IMR-90 (cell line): ENCODE measurements around the gene UTP18. TPM values are rescaled to one million over a fixed set of nuclear protein-coding genes. Genes with fewer than 3 reads are reported as not detected.
"Not testable (repeated sequence)": the region's sequence is repeated elsewhere in the genome, so short reads cannot be mapped to it uniquely, and the experiment has no call there.

ENCODE experiments used
- ATAC-seq: fragments of 200-7000 bp; cut with Tn5 transposase; 2 replicates; pipeline ENCODE4 v1.9.1; 2020; ENCODE audit warnings: low read depth, mild to moderate bottlenecking, moderate library complexity
- BruUV-seq: library from RNA; stranded (reverse); fragments of 400-500 nt; replicated peaks from 2 replicates; lab custom pipeline; 2021; lab: Mats Ljungman, UMichigan
- CTCF ChIA-PET: fragments of 300-600 bp; formaldehyde crosslinking; extraction: SDS; loops from one replicate; lab custom pipeline; 2021; ENCODE audit warnings: antibody characterized with exemption; lab: Yijun Ruan, JAX
- POLR2A ChIA-PET: fragments of 300-600 bp; sonication (Branson Sonifier 250); formaldehyde crosslinking; loops from one replicate; lab custom pipeline; 2022; ENCODE audit warnings: antibody characterized with exemption; ENCODE audit not compliant: unreplicated experiment; lab: Charles Lee
- DNase-seq: peaks from one replicate; pipeline ENCODE4 v3.0.0; 2013
- H2AFZ ChIP-seq: replicated peaks from 2 replicates; pipeline ENCODE3; 2013; ENCODE audit warnings: low read length, mild to moderate bottlenecking; ENCODE audit not compliant: poor library complexity
- H2AK5ac ChIP-seq: 2 replicates; pipeline ENCODE4 v1.6.1; 2013; ENCODE audit warnings: low read depth, low read length, inconsistent platforms
- H2AK9ac ChIP-seq: replicated peaks from 2 replicates; pipeline ENCODE3; 2013; ENCODE audit warnings: mild to moderate bottlenecking, low read depth, low read length, moderate library complexity; ENCODE audit not compliant: poor library complexity
- H2BK120ac ChIP-seq: 2 replicates; pipeline ENCODE4 v1.6.1; 2013; ENCODE audit warnings: low read depth, low read length, inconsistent platforms
- H2BK15ac ChIP-seq: 3 replicates; pipeline ENCODE4 v1.6.1; 2013; ENCODE audit warnings: low read depth, low read length, inconsistent platforms
- H2BK20ac ChIP-seq: 2 replicates; pipeline ENCODE4 v1.6.1; 2013; ENCODE audit warnings: low read depth, mild to moderate bottlenecking, inconsistent platforms, low read length, moderate library complexity
- H2BK5ac ChIP-seq: 2 replicates; pipeline ENCODE4 v1.6.1; 2013; ENCODE audit warnings: mild to moderate bottlenecking, low read depth, low read length, inconsistent platforms; ENCODE audit not compliant: poor library complexity, severe bottlenecking
- H3K14ac ChIP-seq: replicated peaks from 2 replicates; pipeline ENCODE4 v1.6.1; 2013; ENCODE audit warnings: low read depth, low read length, inconsistent platforms
- H3K18ac ChIP-seq: 2 replicates; pipeline ENCODE4 v1.6.1; 2013; ENCODE audit warnings: low read depth, low read length, control low read depth
- H3K23ac ChIP-seq: 2 replicates; pipeline ENCODE4 v1.6.1; 2013; ENCODE audit warnings: low read depth, low read length, inconsistent platforms
- H3K27ac ChIP-seq: 2 replicates; pipeline ENCODE4 v1.5.1; 2013; ENCODE audit warnings: mild to moderate bottlenecking, control low read depth, low read length; ENCODE audit not compliant: insufficient read depth
- H3K27me3 ChIP-seq: 2 replicates; pipeline ENCODE4 v1.6.1; 2013; ENCODE audit warnings: low read length; ENCODE audit not compliant: control insufficient read depth, insufficient read depth
- H3K36me3 ChIP-seq: 2 replicates; pipeline ENCODE4 v1.6.1; 2013; ENCODE audit warnings: low read length, mixed read lengths; ENCODE audit not compliant: control insufficient read depth, insufficient read depth
- H3K4ac ChIP-seq: 2 replicates; pipeline ENCODE4 v1.6.1; 2013; ENCODE audit warnings: low read depth, low read length, inconsistent platforms
- H3K4me1 ChIP-seq: 2 replicates; pipeline ENCODE4 v1.6.1; 2013; ENCODE audit warnings: low read length, mixed read lengths; ENCODE audit not compliant: control insufficient read depth, insufficient read depth
- H3K4me2 ChIP-seq: 2 replicates; pipeline ENCODE4 v1.6.1; 2013; ENCODE audit warnings: low read depth, mild to moderate bottlenecking, control low read depth, low read length, moderate library complexity
- H3K4me3 ChIP-seq: 2 replicates; pipeline ENCODE4 v1.5.1; 2013; ENCODE audit warnings: low read depth, mild to moderate bottlenecking, control low read depth, low read length, moderate library complexity; ENCODE audit not compliant: insufficient read depth
- H3K56ac ChIP-seq: 2 replicates; pipeline ENCODE4 v1.6.1; 2013; ENCODE audit warnings: low read length, inconsistent platforms; ENCODE audit not compliant: insufficient read depth; ENCODE audit errors: extremely low read depth
- H3K79me1 ChIP-seq, 2 experiments: 2 replicates each; pipeline ENCODE4 v1.6.1; 2013; ENCODE audit warnings: low read length in 2 of 2, inconsistent platforms in 1 of 2, low read depth in 1 of 2
- H3K9ac ChIP-seq: 2 replicates; pipeline ENCODE4 v1.6.1; 2013; ENCODE audit warnings: low read depth, low read length, control low read depth
- H3K9me1 ChIP-seq: 2 replicates; pipeline ENCODE4 v1.6.1; 2013; ENCODE audit warnings: low read length, inconsistent platforms; ENCODE audit not compliant: insufficient read depth
- H3K9me3 ChIP-seq: 2 replicates; pipeline ENCODE4 v1.6.1; 2013; ENCODE audit warnings: low read length; ENCODE audit not compliant: control insufficient read depth, insufficient read depth
- H4K20me1 ChIP-seq: 2 replicates; pipeline ENCODE4 v1.6.1; 2013; ENCODE audit warnings: low read length, inconsistent platforms; ENCODE audit not compliant: insufficient read depth
- H4K5ac ChIP-seq: 2 replicates; pipeline ENCODE4 v1.6.1; 2013; ENCODE audit warnings: mild to moderate bottlenecking, low read depth, low read length, control low read depth
- H4K8ac ChIP-seq, 2 experiments: 2 replicates each; pipeline ENCODE4 v1.6.1; 2013; ENCODE audit warnings: low read depth in 2 of 2, low read length in 2 of 2, control low read depth in 1 of 2, inconsistent platforms in 1 of 2
- H4K91ac ChIP-seq: 2 replicates; pipeline ENCODE4 v1.6.1; 2013; ENCODE audit warnings: low read depth, low read length, inconsistent platforms; ENCODE audit not compliant: insufficient read depth
- WGBS, 2 experiments: methylation state at CpG; one replicate each; pipeline versions ENCODE4 v1.1.5 to v1.1.7; 2013; ENCODE audit warnings: missing lambda C conversion rate in 2 of 2; ENCODE audit not compliant: insufficient read length in 1 of 2; ENCODE audit errors: extremely low coverage in 2 of 2; 5-methylcytosine and 5-hydroxymethylcytosine counted together
- dilution Hi-C: fragments of 300-500 bp; cut with HindIII; formaldehyde crosslinking; loops from one replicate; pipeline ENCODE4 v1.14.3; 2018; ENCODE audit warnings: low sequenced_read_pairs; ENCODE audit not compliant: unreplicated experiment
- in situ Hi-C: fragments of 300-500 bp; cut with MboI; formaldehyde crosslinking; loops from 3 replicates; pipeline ENCODE4 v1.14.3; 2019; ENCODE audit warnings: low sequenced_read_pairs, inconsistent platforms, mixed read lengths
- intact Hi-C: fragments of 100-400 bp; cut with micrococcal nuclease; formaldehyde crosslinking; loops from 2 replicates; pipeline ENCODE4 v1.10.0; 2022
- polyA plus RNA-seq, 3 experiments: library from polyadenylated mRNA; depleted of rRNA; stranded (reverse); fragments of >200 nt; gene quantifications; 2 replicates each; pipeline ENCODE4 v1.2.3, GENCODE V29; 2012; ENCODE audit warnings: low replicate concordance in 1 of 3
- total RNA-seq: library from RNA; depleted of rRNA; stranded (reverse); fragments of >200 nt; gene quantifications from 2 replicates; pipeline ENCODE4 v1.2.3, GENCODE V29; 2012

The UTP18 gene
- total and polyA plus RNA-seq, 2 of the 4 experiments (the other 2 are of a cell fraction) = 17.7 to 22.4 TPM

- H3K4me2 ChIP-seq, H2BK5ac ChIP-seq, H3K9ac ChIP-seq, H3K79me1 ChIP-seq, dilution Hi-C loops, H2AFZ ChIP-seq, H4K5ac ChIP-seq, H2AK9ac ChIP-seq, H3K14ac ChIP-seq, H4K20me1 ChIP-seq, H3K18ac ChIP-seq, H3K23ac ChIP-seq, in situ Hi-C loops, DNase-seq, POLR2A ChIA-PET, ATAC-seq, H3K4me3 ChIP-seq, H2BK20ac ChIP-seq, H3K9me3 ChIP-seq, H2BK15ac ChIP-seq, H3K36me3 ChIP-seq, intact Hi-C loops, CTCF ChIA-PET, H3K27ac ChIP-seq, H3K56ac ChIP-seq, H4K8ac ChIP-seq, H4K91ac ChIP-seq, H2AK5ac ChIP-seq, BruUV-seq, H3K27me3 ChIP-seq, H3K9me1 ChIP-seq, H3K4me1 ChIP-seq, H3K4ac ChIP-seq, H2BK120ac ChIP-seq: not testable (repeated sequence)
- no CpG with 5 or more reads among the region's 7 CpGs for WGBS, 2 experiments
Measured at GRCh38 chr17:51330861-51331503, 70.6 kb downstream of the UTP18 start.
